GM12872 (cell line): ENCODE results near the gene PPP2R1B.

Experiments
- CTCF ChIP-seq: IDR thresholded peaks from 3 replicates; pipeline ENCODE4 v1.5.1; 2011; ENCODE audit warnings: low read depth, mild to moderate bottlenecking, low read length, moderate library complexity; ENCODE audit not compliant: insufficient read depth

PPP2R1B gene

GRCh38 chr11:111734954-111735261 is 31.3 kb downstream of the PPP2R1B start:
- TF ChIP-seq CTCF: no peak

GRCh38 chr11:111734101-111734953 is 31.9 kb downstream of the PPP2R1B start:
- TF ChIP-seq CTCF: no peak

GRCh38 chr11:111733611-111734088 is 32.5 kb downstream of the PPP2R1B start:
- TF ChIP-seq CTCF: no peak

GRCh38 chr11:111733016-111733415 is 33.2 kb downstream of the PPP2R1B start:
- TF ChIP-seq CTCF: no peak

- no peak for TF ChIP-seq CTCF
These were observed 34.4 kb downstream of the PPP2R1B start for GRCh38 chr11:111731821-111732220.

GRCh38 chr11:111730871-111731591 is 35.2 kb downstream of the PPP2R1B start:
- TF ChIP-seq CTCF: no peak

GRCh38 chr11:111729831-111730311 is 36.3 kb downstream of the PPP2R1B start:
- no peak for TF ChIP-seq CTCF
